Psoas muscle (tissue), 8 donors: ENCODE results near the gene DLK1. TPM values are rescaled to one million over a fixed set of nuclear protein-coding genes. Genes with fewer than 3 reads are reported as not detected.

Experiments
- ATAC-seq, 4 donors: fragments of 200-7000 bp; cut with Tn5 transposase; one replicate each; pipeline ENCODE4 v1.9.1; 2020; ENCODE audit warnings: moderate library complexity in 3 of 4, mild to moderate bottlenecking in 2 of 4
- DNase-seq, 2 donors: peaks; one replicate each; pipeline ENCODE4 v3.0.0-alpha.2; 2020
- H3K27ac ChIP-seq: fragments of 200-600 bp; one replicate; pipeline ENCODE4 v1.8.0; 2022
- H3K27me3 ChIP-seq, 3 donors: fragments of 200-600 bp in 1 of 3; one replicate each; pipeline versions ENCODE4 v1.6.1 to v1.8.0; 2013 to 2022; ENCODE audit warnings: low read length in 2 of 3, mild to moderate bottlenecking in 2 of 3, moderate library complexity in 1 of 3; ENCODE audit not compliant: insufficient read depth in 3 of 3
- H3K36me3 ChIP-seq, 2 donors: fragments of 200-600 bp in 1 of 2; one replicate each; pipeline versions ENCODE4 v1.6.1 to v1.8.0; 2013 to 2022; ENCODE audit warnings: low read depth in 1 of 2, mild to moderate bottlenecking in 1 of 2, moderate library complexity in 1 of 2; ENCODE audit not compliant: insufficient read depth in 1 of 2
- H3K4me1 ChIP-seq: fragments of 200-600 bp; one replicate; pipeline ENCODE4 v1.8.0; 2022
- H3K4me3 ChIP-seq: fragments of 200-600 bp; one replicate; pipeline ENCODE4 v1.8.0; 2022; ENCODE audit warnings: mild to moderate bottlenecking
- H3K9me3 ChIP-seq: fragments of 200-600 bp; one replicate; pipeline ENCODE4 v1.8.0; 2022
- WGBS, 3 donors: extraction: QIAGEN DNeasy Blood & Tissue Kit; methylation state at CpG; one replicate each; pipeline versions ENCODE4 v1.1.6 to v1.1.7; 2013; 5-methylcytosine and 5-hydroxymethylcytosine counted together
- intact Hi-C, 2 donors: fragments of 100-400 bp; cut with DNase I; formaldehyde crosslinking; loops; one replicate each; pipeline versions ENCODE4 v1.11.0 to v1.14.2; 2022
- polyA plus RNA-seq, 3 donors: library from polyadenylated mRNA; stranded (reverse); fragments of 200-250 nt; gene quantifications; one replicate each; pipeline ENCODE4 v1.2.3, GENCODE V29; 2013
- total RNA-seq, 4 donors: library from RNA; stranded (reverse); fragmentation: NEBNext Ultra II Directional in 2 of 4; extraction: Animal tissue kit (Norgen Biotek cat#: 25700) in 2 of 4; gene quantifications; one replicate each; pipeline versions ENCODE4 v1.2.1 to v1.2.4, GENCODE V29; 2021 to 2023
- TF ChIP-seq, protein P1 (sequence below): fragments of 200-600 bp; IDR thresholded peaks from one replicate; pipeline ENCODE4 v1.8.0; 2022; ENCODE audit warnings: antibody characterized with exemption
- donor health status: healthy with polysubstance abuse.
- donor health status: DM: no; HTN: no; CAD: no; lungs with moderate emphysema.
- donor health status: Bipolar disorder and iron deficiency.
- donor health status: healthy.
- donor health status: DM: yes; HTN: yes; CAD: no.
- donor health status: DM: no; HTN: no; CAD: no.
- donor health status: DM: no; HTN: no; CAD: no.
- donor health status: DM: yes; HTN: yes; CAD: no.

Gene DLK1
- total and polyA plus RNA-seq, 7 donors = 2.6 to 39.9 (median 12.1) TPM

DNA sequence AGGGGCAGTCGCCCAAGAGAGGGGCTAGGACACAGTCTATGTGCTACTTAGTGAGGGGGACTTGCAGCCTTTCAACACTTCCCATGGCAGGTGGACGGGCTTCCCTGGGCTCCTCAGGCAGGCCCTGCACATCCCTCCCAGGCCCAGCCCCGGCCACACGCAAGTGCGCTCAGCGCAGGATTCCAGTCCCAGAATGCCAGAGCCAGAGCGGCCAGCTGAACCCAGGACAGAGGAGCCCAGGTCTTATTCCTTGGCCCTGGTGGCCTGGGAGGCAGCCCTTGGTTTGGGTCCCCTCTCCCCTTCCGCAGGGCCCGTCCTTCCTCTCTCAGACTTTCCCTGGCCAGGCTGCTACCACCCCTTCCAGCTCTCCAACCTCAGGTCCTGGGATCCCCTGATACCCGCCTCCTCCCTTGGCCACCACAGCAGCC is 12.0 kb downstream of the DLK1 start:
- Histone ChIP-seq H3K27ac (no peak overlapping the region), H3K4me1 (no peaks in the 10 kb centered on the region), H3K36me3 (no peaks in the 10 kb centered on the region), H3K4me3 (no peak overlapping the region), H3K9me3 (peaks cover 7% of the 10 kb centered on the region), H3K27me3 (peaks cover 0 to 17% (median 9%) of the 10 kb centered on the region in 3 donors)
- intact Hi-C loops = no loop called here
- ATAC-seq (no peak), DNase-seq (no peak)
- TF ChIP-seq, protein P1, sequence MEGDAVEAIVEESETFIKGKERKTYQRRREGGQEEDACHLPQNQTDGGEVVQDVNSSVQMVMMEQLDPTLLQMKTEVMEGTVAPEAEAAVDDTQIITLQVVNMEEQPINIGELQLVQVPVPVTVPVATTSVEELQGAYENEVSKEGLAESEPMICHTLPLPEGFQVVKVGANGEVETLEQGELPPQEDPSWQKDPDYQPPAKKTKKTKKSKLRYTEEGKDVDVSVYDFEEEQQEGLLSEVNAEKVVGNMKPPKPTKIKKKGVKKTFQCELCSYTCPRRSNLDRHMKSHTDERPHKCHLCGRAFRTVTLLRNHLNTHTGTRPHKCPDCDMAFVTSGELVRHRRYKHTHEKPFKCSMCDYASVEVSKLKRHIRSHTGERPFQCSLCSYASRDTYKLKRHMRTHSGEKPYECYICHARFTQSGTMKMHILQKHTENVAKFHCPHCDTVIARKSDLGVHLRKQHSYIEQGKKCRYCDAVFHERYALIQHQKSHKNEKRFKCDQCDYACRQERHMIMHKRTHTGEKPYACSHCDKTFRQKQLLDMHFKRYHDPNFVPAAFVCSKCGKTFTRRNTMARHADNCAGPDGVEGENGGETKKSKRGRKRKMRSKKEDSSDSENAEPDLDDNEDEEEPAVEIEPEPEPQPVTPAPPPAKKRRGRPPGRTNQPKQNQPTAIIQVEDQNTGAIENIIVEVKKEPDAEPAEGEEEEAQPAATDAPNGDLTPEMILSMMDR = no peak
- WGBS, 3 donors = 94 to 96% (median 95%) methylated on average over 9 to 10 of the region's 10 CpGs

DNA sequence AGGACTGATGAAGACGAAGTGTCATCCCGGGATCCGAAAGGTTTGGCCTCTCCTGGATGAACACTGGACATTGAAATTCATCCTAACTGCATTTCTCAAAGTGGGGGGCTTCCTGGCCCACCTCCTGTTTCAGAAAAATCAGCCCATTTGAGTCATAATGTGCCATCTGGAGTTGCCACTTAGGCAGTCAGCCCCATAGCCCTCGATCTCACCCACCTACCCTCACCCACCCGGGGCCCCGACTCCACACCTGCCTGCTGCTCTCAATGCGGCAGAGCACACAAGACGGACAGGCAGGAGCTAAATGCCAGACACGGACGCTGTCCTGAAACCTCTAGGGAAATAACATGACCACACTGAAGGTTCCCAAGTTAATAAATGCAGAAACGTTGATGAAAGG is 12.6 kb downstream of the DLK1 start:
- Histone ChIP-seq H3K4me3 (no peak overlapping the region), H3K9me3 (peaks cover 7% of the 10 kb centered on the region), H3K4me1 (no peaks in the 10 kb centered on the region), H3K27me3 (peaks cover 0 to 14% (median 9%) of the 10 kb centered on the region in 3 donors), H3K36me3 (no peaks in the 10 kb centered on the region), H3K27ac (no peak overlapping the region)
- intact Hi-C loops = no loop called here
- WGBS, 3 donors = 59 to 77% (median 62%) methylated on average over 11 of the region's 11 CpGs
- ATAC-seq = no peak
- no peak for DNase-seq
- TF ChIP-seq, protein P1 = no peak

DNA sequence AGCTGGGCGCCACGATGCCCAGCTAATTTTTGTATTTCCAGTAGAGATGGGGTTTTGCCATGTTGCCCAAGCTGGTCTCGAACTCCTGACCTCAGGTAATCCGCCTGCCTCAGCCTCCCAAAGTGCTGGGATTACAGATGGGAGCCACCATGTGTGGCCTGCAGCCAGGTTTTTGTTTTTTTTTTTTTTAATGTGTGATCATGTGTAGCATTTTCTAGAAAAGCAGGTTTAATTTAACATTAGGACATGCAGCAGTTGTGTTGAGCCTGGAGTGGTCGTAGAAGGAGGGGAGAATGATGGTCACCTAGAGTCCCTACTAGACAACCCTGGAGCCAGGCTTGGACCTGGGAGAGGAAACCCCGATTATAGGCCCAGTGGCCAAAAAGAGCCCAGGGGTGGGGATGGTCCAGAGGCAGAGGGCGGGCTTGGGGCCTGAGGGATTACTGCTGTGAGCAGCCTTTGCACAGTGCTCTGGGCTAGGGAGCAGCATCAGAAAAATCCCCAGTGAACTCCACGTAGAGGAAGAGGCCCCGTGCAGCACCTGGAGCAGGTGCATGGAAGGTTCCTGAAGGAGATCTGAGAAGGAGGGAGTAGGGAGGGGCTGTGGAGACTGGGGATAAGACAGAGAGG is 13.6 kb downstream of the DLK1 start:
- Histone ChIP-seq H3K9me3 (peaks cover 7% of the 10 kb centered on the region), H3K4me1 (no peaks in the 10 kb centered on the region), H3K4me3 (no peak overlapping the region), H3K36me3 (no peaks in the 10 kb centered on the region), H3K27me3 (peaks cover 0 to 13% (median 6%) of the 10 kb centered on the region in 3 donors), H3K27ac (no peak overlapping the region)
- 76 to 81% (median 80%) methylated on average over 9 of the region's 9 CpGs for WGBS, 3 donors
- TF ChIP-seq, protein P1 = no peak
- DNase-seq (no peak), ATAC-seq (no peak)
- intact Hi-C loops = no loop called here

DNA sequence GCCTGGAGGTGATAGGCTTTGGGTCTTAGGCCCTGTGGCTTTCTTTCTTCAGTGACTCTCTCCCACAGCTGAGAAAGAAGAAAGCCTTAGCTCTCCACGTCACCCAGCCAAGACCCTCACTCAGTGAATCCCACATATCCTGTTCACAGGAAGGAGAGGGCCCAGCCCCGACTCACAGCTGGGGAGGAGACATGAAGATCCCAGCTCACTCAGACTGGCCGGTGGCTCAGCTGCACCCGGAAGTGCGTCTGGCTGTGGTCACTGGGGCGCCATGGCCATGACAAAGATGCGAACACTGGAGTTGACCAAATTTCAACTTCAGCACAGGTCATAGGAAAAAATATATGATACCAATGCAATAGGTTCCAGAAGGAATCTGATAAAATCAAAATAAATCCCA is 14.2 kb downstream of the DLK1 start:
- WGBS, 3 donors = 89 to 92% (median 90%) methylated on average over 7 of the region's 7 CpGs
- ATAC-seq (no peak), DNase-seq (no peak)
- peaks cover 0 to 12% (median 5%) of the 10 kb centered on the region in 3 donors for H3K27me3 ChIP-seq
- intact Hi-C loops = no loop called here
- H3K9me3 ChIP-seq = peaks cover 7% of the 10 kb centered on the region
- no peaks in the 10 kb centered on the region for H3K36me3 ChIP-seq
- no peak overlapping the region for H3K4me3 ChIP-seq
- no peak overlapping the region for H3K27ac ChIP-seq
- TF ChIP-seq, protein P1 = no peak
- H3K4me1 ChIP-seq = no peaks in the 10 kb centered on the region

DNA sequence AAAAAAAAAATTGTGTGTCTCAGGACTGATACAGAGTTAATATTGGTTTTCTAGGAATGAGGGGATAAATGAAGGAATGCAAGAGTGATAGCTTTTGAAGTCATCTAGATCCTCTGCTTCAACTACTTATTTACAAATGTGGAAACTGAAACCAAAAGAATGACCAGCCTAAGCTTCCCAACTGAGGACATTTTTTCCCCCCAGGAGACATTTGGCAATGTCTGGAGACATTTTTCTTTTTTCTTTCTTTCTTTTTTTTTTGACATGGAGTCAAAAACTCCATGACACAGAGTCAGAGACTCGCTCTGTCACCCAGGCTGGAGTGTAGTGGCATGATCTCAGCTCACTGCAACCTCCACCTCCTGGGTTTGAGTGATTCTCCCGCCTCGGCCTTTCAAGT is 15.3 kb downstream of the DLK1 start:
- TF ChIP-seq, protein P1 = no peak
- H3K36me3 ChIP-seq = no peaks in the 10 kb centered on the region
- peaks cover 7% of the 10 kb centered on the region for H3K9me3 ChIP-seq
- ATAC-seq = no peak
- H3K27me3 ChIP-seq = peaks cover 0 to 7% (median 2%) of the 10 kb centered on the region in 3 donors
- no peak overlapping the region for H3K4me3 ChIP-seq
- intact Hi-C loops = no loop called here
- no peak overlapping the region for H3K27ac ChIP-seq
- no peaks in the 10 kb centered on the region for H3K4me1 ChIP-seq
- no peak for DNase-seq
- 60 to 64% (median 61%) methylated on average over 3 of the region's 3 CpGs for WGBS, 3 donors
